ENCODE measurements around the gene AHI1. TPM values are rescaled to one million over a fixed set of nuclear protein-coding genes. Genes with fewer than 3 reads are reported as not detected.

Gene AHI1
- total RNA-seq, 1 donor from 2014 or later: 5.2 TPM

DNA sequence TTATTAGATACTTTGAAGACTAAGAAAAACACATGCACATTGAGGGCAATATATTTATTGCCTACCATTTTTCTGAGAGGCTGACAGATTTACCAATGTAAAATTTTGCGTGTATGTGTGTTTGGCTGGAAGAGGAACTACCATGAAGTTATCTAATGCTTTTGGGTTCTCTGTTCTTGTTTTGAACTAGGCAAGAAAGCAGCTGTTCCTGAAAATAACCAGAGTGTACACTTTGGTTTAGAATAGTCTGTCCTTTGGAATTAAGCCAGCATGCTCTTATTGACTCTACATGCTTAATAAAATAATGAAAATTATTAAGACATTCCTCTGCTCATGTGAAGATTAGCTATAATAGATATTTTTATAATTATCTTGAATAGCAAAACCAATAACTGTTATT, 187.2 kb downstream of the AHI1 start:
- Histone ChIP-seq H3K27me3 (ENCODE audit: control insufficient read depth, insufficient read depth, low read length) (no peaks in the 10 kb centered on the region), H3K36me3 (ENCODE audit: control insufficient read depth, insufficient read depth, low read length) (no peaks in the 10 kb centered on the region), H3K4me3 (ENCODE audit: low read depth, low read length) (no peak overlapping the region)
- no peak for DNase-seq (ENCODE audit: low read depth)
- TF ChIP-seq CTCF (IDR thresholded peaks at IDR 0.05; ENCODE audit: insufficient read depth, low read length, poor library complexity, severe bottlenecking): no peak

GRCh38 chr6:135306740-135307420, 190.7 kb downstream of the AHI1 start:
- TF ChIP-seq CTCF (IDR thresholded peaks at IDR 0.05; ENCODE audit: insufficient read depth, low read length, poor library complexity, severe bottlenecking): no peak
- Histone ChIP-seq H3K36me3 (ENCODE audit: control insufficient read depth, insufficient read depth, low read length) (no peaks in the 10 kb centered on the region), H3K27me3 (ENCODE audit: control insufficient read depth, insufficient read depth, low read length) (no peaks in the 10 kb centered on the region), H3K4me3 (ENCODE audit: low read depth, low read length) (no peak overlapping the region)
- no peak for DNase-seq (ENCODE audit: low read depth)

DNA sequence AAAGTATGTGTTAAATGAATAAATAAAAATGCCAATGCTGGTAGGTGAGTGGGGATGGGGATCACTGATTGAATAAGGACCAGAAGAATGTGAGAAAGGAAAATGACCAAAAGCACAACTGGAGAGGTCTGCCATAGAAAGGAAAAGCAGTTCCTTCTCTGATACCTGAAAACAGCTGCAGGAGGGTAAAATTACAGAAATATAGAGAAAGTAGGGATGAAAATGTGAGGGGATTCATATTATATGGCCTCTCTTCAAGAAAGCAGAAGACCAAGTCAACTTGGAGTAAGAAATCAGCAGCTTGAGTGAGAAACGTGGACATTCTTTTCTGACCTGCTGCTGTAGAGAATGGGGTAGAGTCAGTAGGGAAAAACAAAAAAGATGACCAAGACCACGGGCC, 191.4 kb downstream of the AHI1 start:
- no peaks in the 10 kb centered on the region for H3K27me3 ChIP-seq (ENCODE audit: control insufficient read depth, insufficient read depth, low read length)
- no peak for DNase-seq (ENCODE audit: low read depth)
- no peak overlapping the region for H3K4me3 ChIP-seq (ENCODE audit: low read depth, low read length)
- H3K36me3 ChIP-seq (ENCODE audit: control insufficient read depth, insufficient read depth, low read length): no peaks in the 10 kb centered on the region
- TF ChIP-seq CTCF (IDR thresholded peaks at IDR 0.05; ENCODE audit: insufficient read depth, low read length, poor library complexity, severe bottlenecking): no peak

DNA sequence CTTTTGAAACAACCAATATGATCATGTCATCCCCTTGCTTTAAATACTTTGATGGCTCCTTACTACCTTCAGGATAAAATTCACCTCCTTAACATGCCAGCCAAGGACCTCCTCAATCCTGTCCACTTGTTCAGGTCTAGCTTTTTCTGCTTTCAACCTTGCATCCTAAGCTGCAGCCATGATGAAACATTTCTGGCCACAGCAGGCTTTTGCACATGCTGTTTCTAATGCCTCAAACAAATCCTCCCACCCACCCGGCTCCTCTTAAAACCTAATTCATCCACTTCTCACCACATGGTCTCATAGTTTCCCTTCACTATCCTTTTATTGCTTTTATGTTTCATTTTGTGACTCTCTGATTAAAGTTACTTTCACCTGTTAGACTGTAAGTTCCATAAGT, 191.9 kb downstream of the AHI1 start:
- Histone ChIP-seq H3K36me3 (ENCODE audit: control insufficient read depth, insufficient read depth, low read length) (no peaks in the 10 kb centered on the region), H3K27me3 (ENCODE audit: control insufficient read depth, insufficient read depth, low read length) (no peaks in the 10 kb centered on the region), H3K4me3 (ENCODE audit: low read depth, low read length) (no peak overlapping the region)
- TF ChIP-seq CTCF (IDR thresholded peaks at IDR 0.05; ENCODE audit: insufficient read depth, low read length, poor library complexity, severe bottlenecking): no peak
- DNase-seq (ENCODE audit: low read depth): no peak

DNA sequence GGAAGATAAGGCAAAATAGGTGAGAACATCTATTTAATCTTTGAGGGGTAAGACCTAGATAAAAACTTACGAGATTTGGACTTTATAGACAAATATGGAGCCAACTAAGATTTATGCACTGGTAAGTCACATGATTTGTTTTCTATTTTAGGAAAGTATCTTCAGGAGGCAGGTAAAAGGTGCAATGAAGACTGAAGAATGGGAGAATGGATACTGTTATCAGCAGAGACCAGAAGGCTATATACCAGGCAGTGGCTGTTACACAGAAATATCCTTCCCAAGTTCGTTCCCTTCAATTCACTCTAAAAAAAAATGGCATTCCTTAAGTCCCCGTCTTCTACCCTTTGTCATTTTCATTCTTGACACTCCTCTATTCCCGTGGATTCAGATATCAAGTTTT, 192.7 kb downstream of the AHI1 start:
- no peak for TF ChIP-seq CTCF (IDR thresholded peaks at IDR 0.05; ENCODE audit: insufficient read depth, low read length, poor library complexity, severe bottlenecking)
- no peaks in the 10 kb centered on the region for H3K27me3 ChIP-seq (ENCODE audit: control insufficient read depth, insufficient read depth, low read length)
- no peak for DNase-seq (ENCODE audit: low read depth)
- H3K4me3 ChIP-seq (ENCODE audit: low read depth, low read length): no peak overlapping the region
- no peaks in the 10 kb centered on the region for H3K36me3 ChIP-seq (ENCODE audit: control insufficient read depth, insufficient read depth, low read length)

- Histone ChIP-seq H3K4me3 (ENCODE audit: low read depth, low read length) (no peak overlapping the region), H3K36me3 (ENCODE audit: control insufficient read depth, insufficient read depth, low read length) (no peaks in the 10 kb centered on the region), H3K27me3 (ENCODE audit: control insufficient read depth, insufficient read depth, low read length) (no peaks in the 10 kb centered on the region)
- DNase-seq (ENCODE audit: low read depth): no peak
- no peak for TF ChIP-seq CTCF (IDR thresholded peaks at IDR 0.05; ENCODE audit: insufficient read depth, low read length, poor library complexity, severe bottlenecking)
Observed at GRCh38 chr6:135301304-135301703, 196.2 kb downstream of the AHI1 start.

Data from kidney epithelial cell (primary cell).